HepG2 (cell line): ENCODE data around the gene HNRNPL. TPM values are rescaled to one million over a fixed set of nuclear protein-coding genes. Genes with fewer than 3 reads are reported as not detected.

ENCODE experiments used
- CC2D1A ChIP-seq: sonication (generic); formaldehyde crosslinking; IDR thresholded peaks from 2 replicates; pipeline ENCODE4 v1.8.1; 2023; ENCODE audit warnings: mild to moderate bottlenecking, missing genetic modification reagents
- HNF4A ChIP-seq: sonication (generic); formaldehyde crosslinking; IDR thresholded peaks from 2 replicates; pipeline ENCODE4 v1.4.0; 2020; ENCODE audit warnings: missing genetic modification reagents
- MXD4 ChIP-seq: IDR thresholded peaks from 2 replicates; pipeline ENCODE4 v1.6.1; 2016; ENCODE audit warnings: mild to moderate bottlenecking, missing biosample characterization, missing genetic modification reagents
- SRSF9 ChIP-seq: fragments of 200-400 bp; formaldehyde crosslinking; IDR thresholded peaks from 2 replicates; pipeline ENCODE4 v1.6.1; 2018; ENCODE audit warnings: borderline replicate concordance, mild to moderate bottlenecking, low read depth, low read length; ENCODE audit not compliant: insufficient read depth, poor library complexity, severe bottlenecking
- ZNF17 ChIP-seq: sonication (generic); formaldehyde crosslinking; IDR thresholded peaks from 2 replicates; pipeline ENCODE4 v1.5.0; 2020; ENCODE audit warnings: mild to moderate bottlenecking, missing genetic modification reagents
- ZNF83 ChIP-seq: sonication (generic); formaldehyde crosslinking; IDR thresholded peaks from 2 replicates; pipeline ENCODE4 v1.4.0; 2020; ENCODE audit warnings: missing genetic modification reagents, mild to moderate bottlenecking, borderline replicate concordance
- polyA plus RNA-seq, 8 experiments: library from polyadenylated mRNA; depleted of rRNA in 3 of 8; stranded (reverse) in 7 of 8; unstranded in 1 of 8; fragments of >200 nt; fragmentation: Illumina TruSeq in 4 of 8; extraction: Trizol in 4 of 8; gene quantifications; 2 replicates each; pipeline versions ENCODE4 v1.2.1 to v1.2.3, GENCODE V29; 2011 to 2016; ENCODE audit warnings: low read depth in 4 of 8, missing spikeins in 1 of 8, mixed read lengths in 1 of 8; ENCODE audit not compliant: insufficient read depth in 1 of 8
- total RNA-seq, 5 experiments: library from RNA; depleted of rRNA; stranded (reverse); fragments of >200 nt; fragmentation: Illumina TruSeq; extraction: Trizol; gene quantifications; 2 replicates each; pipeline ENCODE4 v1.2.3, GENCODE V29; 2016; ENCODE audit warnings: low read depth in 1 of 5
- TF ChIP-seq, protein P1 (sequence below): sonication (generic); formaldehyde crosslinking; IDR thresholded peaks from 2 replicates; pipeline ENCODE4 v1.4.0; 2020; ENCODE audit warnings: mild to moderate bottlenecking, missing genetic modification reagents
- TF ChIP-seq, protein P2 (sequence below): sonication (generic); formaldehyde crosslinking; conservative IDR thresholded peaks from 2 replicates; pipeline ENCODE4 v1.8.1; 2023; ENCODE audit warnings: missing genetic modification reagents
- TF ChIP-seq, protein P3 (sequence below): sonication (generic); formaldehyde crosslinking; IDR thresholded peaks from 2 replicates; pipeline ENCODE4 v1.4.0; 2020; ENCODE audit warnings: missing genetic modification reagents
- TF ChIP-seq, protein P4 (sequence below): sonication (generic); formaldehyde crosslinking; IDR thresholded peaks from 2 replicates; pipeline ENCODE4 v1.4.0; 2020; ENCODE audit warnings: missing genetic modification reagents, mild to moderate bottlenecking, borderline replicate concordance

HNRNPL gene
- total and polyA plus RNA-seq, 2 of the 13 experiments (the other 11 are each of a cell fraction or from before 2014, with no cell fraction given) = 156 to 278 TPM

DNA sequence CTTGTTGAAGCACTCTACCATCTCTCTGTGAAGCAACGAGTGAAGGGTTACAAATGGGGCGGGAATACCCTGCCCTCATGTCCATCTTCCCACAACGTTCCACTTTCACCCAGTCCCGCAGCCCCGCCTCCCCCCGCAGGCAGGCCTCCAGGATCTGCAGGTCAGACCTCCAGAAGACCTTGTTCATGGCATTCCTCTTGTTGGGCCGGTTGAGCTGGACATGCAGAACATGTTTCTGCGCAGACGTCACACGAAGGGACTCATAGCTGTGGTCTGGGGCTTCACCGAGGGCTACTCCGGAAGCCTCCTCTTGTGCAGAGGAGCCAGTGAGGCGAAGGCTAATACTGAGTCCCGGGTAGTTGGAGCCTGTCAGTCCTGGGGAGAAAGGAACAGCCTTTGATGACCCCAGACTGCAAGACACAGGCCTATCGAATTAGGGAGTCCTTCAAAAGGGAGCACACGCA is 18.6 kb downstream of the HNRNPL start (continued):
- TF ChIP-seq, protein P1, sequence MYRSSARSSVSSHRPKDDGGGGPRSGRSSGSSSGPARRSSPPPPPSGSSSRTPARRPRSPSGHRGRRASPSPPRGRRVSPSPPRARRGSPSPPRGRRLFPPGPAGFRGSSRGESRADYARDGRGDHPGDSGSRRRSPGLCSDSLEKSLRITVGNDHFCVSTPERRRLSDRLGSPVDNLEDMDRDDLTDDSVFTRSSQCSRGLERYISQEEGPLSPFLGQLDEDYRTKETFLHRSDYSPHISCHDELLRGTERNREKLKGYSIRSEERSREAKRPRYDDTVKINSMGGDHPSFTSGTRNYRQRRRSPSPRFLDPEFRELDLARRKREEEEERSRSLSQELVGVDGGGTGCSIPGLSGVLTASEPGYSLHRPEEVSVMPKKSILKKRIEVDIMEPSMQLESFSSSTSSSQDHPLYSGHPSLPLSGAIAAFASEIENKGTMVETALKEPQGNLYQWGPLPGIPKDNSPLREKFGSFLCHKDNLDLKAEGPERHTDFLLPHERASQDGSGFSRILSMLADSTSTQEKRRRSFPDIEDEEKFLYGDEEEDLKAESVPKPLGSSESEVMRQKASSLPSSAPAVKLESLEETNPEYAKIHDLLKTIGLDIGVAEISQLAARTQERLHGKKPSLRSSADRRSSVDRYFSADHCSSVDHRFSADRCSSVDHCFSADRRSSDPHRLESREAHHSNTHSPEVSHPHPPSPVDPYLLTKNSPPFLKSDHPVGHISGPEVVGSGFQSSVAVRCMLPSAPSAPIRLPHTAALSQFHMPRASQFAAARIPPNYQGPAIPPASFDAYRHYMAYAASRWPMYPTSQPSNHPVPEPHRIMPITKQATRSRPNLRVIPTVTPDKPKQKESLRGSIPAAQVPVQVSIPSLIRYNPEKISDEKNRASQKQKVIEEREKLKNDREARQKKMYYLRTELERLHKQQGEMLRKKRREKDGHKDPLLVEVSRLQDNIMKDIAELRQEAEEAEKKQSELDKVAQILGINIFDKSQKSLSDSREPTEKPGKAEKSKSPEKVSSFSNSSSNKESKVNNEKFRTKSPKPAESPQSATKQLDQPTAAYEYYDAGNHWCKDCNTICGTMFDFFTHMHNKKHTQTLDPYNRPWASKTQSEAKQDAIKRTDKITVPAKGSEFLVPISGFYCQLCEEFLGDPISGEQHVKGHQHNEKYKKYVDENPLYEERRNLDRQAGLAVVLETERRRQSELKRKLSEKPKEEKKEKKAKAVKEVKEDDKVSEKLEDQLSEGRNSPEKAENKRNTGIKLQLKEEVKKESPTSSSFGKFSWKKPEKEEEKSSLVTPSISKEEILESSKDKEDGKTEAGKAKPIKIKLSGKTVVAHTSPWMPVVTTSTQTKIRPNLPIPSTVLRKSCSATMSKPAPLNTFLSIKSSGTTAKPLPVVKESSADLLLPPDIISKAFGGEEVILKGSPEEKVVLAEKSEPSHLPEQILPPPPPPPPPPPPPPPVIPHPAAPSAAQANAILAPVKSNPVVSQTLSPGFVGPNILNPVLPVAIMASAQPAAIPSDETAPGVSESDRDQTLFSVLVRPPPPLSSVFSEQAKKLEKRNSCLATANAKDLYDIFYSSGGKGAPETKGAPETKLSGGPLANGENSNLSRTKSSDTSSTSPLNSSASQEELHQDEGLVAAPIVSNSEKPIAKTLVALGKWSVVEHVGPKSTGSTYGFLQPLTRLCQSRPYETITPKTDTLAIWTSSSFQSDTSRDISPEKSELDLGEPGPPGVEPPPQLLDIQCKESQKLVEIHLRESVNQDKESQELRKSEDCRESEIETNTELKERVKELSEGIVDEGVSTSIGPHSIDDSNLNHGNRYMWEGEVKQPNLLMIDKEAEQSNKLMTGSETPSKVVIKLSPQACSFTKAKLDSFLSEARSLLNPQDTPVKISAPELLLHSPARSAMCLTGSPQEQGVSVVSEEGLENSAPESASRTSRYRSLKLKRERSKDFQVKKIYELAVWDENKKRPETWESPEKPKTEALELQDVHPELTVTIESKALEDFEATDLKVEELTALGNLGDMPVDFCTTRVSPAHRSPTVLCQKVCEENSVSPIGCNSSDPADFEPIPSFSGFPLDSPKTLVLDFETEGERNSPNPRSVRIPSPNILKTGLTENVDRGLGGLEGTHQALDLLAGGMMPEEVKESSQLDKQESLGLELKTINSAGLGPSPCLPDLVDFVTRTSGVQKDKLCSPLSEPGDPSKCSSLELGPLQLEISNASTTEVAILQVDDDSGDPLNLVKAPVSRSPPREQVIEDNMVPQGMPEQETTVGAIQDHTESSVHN = no peak
- no peak for TF ChIP-seq CC2D1A
- TF ChIP-seq HNF4A (CRISPR knock-in tag) = no peak; the same call in 1 of the 2 replicates
- TF ChIP-seq SRSF9 = no peak
- TF ChIP-seq, protein P2, sequence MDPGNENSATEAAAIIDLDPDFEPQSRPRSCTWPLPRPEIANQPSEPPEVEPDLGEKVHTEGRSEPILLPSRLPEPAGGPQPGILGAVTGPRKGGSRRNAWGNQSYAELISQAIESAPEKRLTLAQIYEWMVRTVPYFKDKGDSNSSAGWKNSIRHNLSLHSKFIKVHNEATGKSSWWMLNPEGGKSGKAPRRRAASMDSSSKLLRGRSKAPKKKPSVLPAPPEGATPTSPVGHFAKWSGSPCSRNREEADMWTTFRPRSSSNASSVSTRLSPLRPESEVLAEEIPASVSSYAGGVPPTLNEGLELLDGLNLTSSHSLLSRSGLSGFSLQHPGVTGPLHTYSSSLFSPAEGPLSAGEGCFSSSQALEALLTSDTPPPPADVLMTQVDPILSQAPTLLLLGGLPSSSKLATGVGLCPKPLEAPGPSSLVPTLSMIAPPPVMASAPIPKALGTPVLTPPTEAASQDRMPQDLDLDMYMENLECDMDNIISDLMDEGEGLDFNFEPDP (CRISPR knock-in tag) = no peak
- TF ChIP-seq, protein P3, sequence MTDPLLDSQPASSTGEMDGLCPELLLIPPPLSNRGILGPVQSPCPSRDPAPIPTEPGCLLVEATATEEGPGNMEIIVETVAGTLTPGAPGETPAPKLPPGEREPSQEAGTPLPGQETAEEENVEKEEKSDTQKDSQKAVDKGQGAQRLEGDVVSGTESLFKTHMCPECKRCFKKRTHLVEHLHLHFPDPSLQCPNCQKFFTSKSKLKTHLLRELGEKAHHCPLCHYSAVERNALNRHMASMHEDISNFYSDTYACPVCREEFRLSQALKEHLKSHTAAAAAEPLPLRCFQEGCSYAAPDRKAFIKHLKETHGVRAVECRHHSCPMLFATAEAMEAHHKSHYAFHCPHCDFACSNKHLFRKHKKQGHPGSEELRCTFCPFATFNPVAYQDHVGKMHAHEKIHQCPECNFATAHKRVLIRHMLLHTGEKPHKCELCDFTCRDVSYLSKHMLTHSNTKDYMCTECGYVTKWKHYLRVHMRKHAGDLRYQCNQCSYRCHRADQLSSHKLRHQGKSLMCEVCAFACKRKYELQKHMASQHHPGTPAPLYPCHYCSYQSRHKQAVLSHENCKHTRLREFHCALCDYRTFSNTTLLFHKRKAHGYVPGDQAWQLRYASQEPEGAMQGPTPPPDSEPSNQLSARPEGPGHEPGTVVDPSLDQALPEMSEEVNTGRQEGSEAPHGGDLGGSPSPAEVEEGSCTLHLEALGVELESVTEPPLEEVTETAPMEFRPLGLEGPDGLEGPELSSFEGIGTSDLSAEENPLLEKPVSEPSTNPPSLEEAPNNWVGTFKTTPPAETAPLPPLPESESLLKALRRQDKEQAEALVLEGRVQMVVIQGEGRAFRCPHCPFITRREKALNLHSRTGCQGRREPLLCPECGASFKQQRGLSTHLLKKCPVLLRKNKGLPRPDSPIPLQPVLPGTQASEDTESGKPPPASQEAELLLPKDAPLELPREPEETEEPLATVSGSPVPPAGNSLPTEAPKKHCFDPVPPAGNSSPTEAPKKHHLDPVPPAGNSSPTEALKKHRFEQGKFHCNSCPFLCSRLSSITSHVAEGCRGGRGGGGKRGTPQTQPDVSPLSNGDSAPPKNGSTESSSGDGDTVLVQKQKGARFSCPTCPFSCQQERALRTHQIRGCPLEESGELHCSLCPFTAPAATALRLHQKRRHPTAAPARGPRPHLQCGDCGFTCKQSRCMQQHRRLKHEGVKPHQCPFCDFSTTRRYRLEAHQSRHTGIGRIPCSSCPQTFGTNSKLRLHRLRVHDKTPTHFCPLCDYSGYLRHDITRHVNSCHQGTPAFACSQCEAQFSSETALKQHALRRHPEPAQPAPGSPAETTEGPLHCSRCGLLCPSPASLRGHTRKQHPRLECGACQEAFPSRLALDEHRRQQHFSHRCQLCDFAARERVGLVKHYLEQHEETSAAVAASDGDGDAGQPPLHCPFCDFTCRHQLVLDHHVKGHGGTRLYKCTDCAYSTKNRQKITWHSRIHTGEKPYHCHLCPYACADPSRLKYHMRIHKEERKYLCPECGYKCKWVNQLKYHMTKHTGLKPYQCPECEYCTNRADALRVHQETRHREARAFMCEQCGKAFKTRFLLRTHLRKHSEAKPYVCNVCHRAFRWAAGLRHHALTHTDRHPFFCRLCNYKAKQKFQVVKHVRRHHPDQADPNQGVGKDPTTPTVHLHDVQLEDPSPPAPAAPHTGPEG (CRISPR knock-in tag) = peak; percentile 59; the same call in 1 of the 2 replicates
- TF ChIP-seq, protein P4, sequence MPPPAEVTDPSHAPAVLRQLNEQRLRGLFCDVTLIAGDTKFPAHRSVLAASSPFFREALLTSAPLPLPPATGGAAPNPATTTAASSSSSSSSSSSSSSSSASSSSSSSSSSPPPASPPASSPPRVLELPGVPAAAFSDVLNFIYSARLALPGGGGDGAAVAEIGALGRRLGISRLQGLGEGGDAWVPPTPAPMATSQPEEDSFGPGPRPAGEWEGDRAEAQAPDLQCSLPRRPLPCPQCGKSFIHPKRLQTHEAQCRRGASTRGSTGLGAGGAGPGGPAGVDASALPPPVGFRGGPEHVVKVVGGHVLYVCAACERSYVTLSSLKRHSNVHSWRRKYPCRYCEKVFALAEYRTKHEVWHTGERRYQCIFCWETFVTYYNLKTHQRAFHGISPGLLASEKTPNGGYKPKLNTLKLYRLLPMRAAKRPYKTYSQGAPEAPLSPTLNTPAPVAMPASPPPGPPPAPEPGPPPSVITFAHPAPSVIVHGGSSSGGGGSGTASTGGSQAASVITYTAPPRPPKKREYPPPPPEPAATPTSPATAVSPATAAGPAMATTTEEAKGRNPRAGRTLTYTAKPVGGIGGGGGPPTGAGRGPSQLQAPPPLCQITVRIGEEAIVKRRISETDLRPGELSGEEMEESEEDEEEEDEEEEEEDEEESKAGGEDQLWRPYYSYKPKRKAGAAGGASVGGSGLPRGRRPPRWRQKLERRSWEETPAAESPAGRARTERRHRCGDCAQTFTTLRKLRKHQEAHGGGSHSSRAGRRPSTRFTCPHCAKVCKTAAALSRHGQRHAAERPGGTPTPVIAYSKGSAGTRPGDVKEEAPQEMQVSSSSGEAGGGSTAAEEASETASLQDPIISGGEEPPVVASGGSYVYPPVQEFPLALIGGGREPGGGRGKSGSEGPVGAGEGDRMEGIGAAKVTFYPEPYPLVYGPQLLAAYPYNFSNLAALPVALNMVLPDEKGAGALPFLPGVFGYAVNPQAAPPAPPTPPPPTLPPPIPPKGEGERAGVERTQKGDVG (CRISPR knock-in tag) = no peak
- TF ChIP-seq ZNF83 = no peak
- no peak for TF ChIP-seq MXD4 (CRISPR knock-in tag)
- no peak for TF ChIP-seq ZNF17 (CRISPR knock-in tag)
